GM19099 (cell line): Measurements from ENCODE around the gene GFRA4.

Source experiments
- POLR2A ChIP-seq: IDR thresholded peaks from 3 replicates; pipeline ENCODE4 v1.6.1; 2011; ENCODE audit warnings: low read depth; ENCODE audit not compliant: insufficient read length; ENCODE audit errors: extremely low read depth

The GFRA4 gene

GRCh38 chr20:3681352-3681930 lies 18.2 kb upstream of the GFRA4 start:
- no peak for TF ChIP-seq POLR2A

- no peak for TF ChIP-seq POLR2A
Observed at GRCh38 chr20:3680701-3681351, 17.6 kb upstream of the GFRA4 start.

- no peak for TF ChIP-seq POLR2A
Observed at GRCh38 chr20:3679749-3680700, 16.8 kb upstream of the GFRA4 start.

GRCh38 chr20:3678856-3679720 lies 15.9 kb upstream of the GFRA4 start:
- TF ChIP-seq POLR2A, result no peak

GRCh38 chr20:3678198-3678597 lies 15.0 kb upstream of the GFRA4 start:
- TF ChIP-seq POLR2A, result no peak

- no peak for TF ChIP-seq POLR2A
Observed at GRCh38 chr20:3677733-3678132, 14.5 kb upstream of the GFRA4 start.

- no peak for TF ChIP-seq POLR2A
Observed at GRCh38 chr20:3674995-3675900, 12.0 kb upstream of the GFRA4 start.

- TF ChIP-seq POLR2A, result no peak
Observed at GRCh38 chr20:3674447-3674846, 11.2 kb upstream of the GFRA4 start.

GRCh38 chr20:3673221-3674070 lies 10.2 kb upstream of the GFRA4 start:
- no peak for TF ChIP-seq POLR2A

- no peak for TF ChIP-seq POLR2A
Observed at GRCh38 chr20:3672547-3673171, 9.5 kb upstream of the GFRA4 start.

GRCh38 chr20:3671986-3672546 lies 8.9 kb upstream of the GFRA4 start:
- no peak for TF ChIP-seq POLR2A

- TF ChIP-seq POLR2A, result no peak
Observed at GRCh38 chr20:3670945-3671344, 7.7 kb upstream of the GFRA4 start.
